IMR-90 (cell line): ENCODE measurements around the gene SP7. TPM values are rescaled to one million over a fixed set of nuclear protein-coding genes. Genes with fewer than 3 reads are reported as not detected.

Experiments
- ATAC-seq: fragments of 200-7000 bp; cut with Tn5 transposase; 2 replicates; pipeline ENCODE4 v1.9.1; 2020; ENCODE audit warnings: low read depth, mild to moderate bottlenecking, moderate library complexity
- BruUV-seq: library from RNA; stranded (reverse); fragments of 400-500 nt; replicated peaks from 2 replicates; lab custom pipeline; 2021; lab: Mats Ljungman, UMichigan
- CTCF ChIA-PET: fragments of 300-600 bp; formaldehyde crosslinking; extraction: SDS; loops from one replicate; lab custom pipeline; 2021; ENCODE audit warnings: antibody characterized with exemption; lab: Yijun Ruan, JAX
- POLR2A ChIA-PET: fragments of 300-600 bp; sonication (Branson Sonifier 250); formaldehyde crosslinking; loops from one replicate; lab custom pipeline; 2022; ENCODE audit warnings: antibody characterized with exemption; ENCODE audit not compliant: unreplicated experiment; lab: Charles Lee
- DNase-seq: peaks from one replicate; pipeline ENCODE4 v3.0.0; 2013
- H2AFZ ChIP-seq: replicated peaks from 2 replicates; pipeline ENCODE3; 2013; ENCODE audit warnings: low read length, mild to moderate bottlenecking; ENCODE audit not compliant: poor library complexity
- H2AK5ac ChIP-seq: 2 replicates; pipeline ENCODE4 v1.6.1; 2013; ENCODE audit warnings: low read depth, low read length, inconsistent platforms
- H2AK9ac ChIP-seq: replicated peaks from 2 replicates; pipeline ENCODE3; 2013; ENCODE audit warnings: mild to moderate bottlenecking, low read depth, low read length, moderate library complexity; ENCODE audit not compliant: poor library complexity
- H2BK120ac ChIP-seq: 2 replicates; pipeline ENCODE4 v1.6.1; 2013; ENCODE audit warnings: low read depth, low read length, inconsistent platforms
- H2BK15ac ChIP-seq: 3 replicates; pipeline ENCODE4 v1.6.1; 2013; ENCODE audit warnings: low read depth, low read length, inconsistent platforms
- H2BK20ac ChIP-seq: 2 replicates; pipeline ENCODE4 v1.6.1; 2013; ENCODE audit warnings: low read depth, mild to moderate bottlenecking, inconsistent platforms, low read length, moderate library complexity
- H2BK5ac ChIP-seq: 2 replicates; pipeline ENCODE4 v1.6.1; 2013; ENCODE audit warnings: mild to moderate bottlenecking, low read depth, low read length, inconsistent platforms; ENCODE audit not compliant: poor library complexity, severe bottlenecking
- H3K14ac ChIP-seq: replicated peaks from 2 replicates; pipeline ENCODE4 v1.6.1; 2013; ENCODE audit warnings: low read depth, low read length, inconsistent platforms
- H3K18ac ChIP-seq: 2 replicates; pipeline ENCODE4 v1.6.1; 2013; ENCODE audit warnings: low read depth, low read length, control low read depth
- H3K23ac ChIP-seq: 2 replicates; pipeline ENCODE4 v1.6.1; 2013; ENCODE audit warnings: low read depth, low read length, inconsistent platforms
- H3K27ac ChIP-seq: 2 replicates; pipeline ENCODE4 v1.5.1; 2013; ENCODE audit warnings: mild to moderate bottlenecking, control low read depth, low read length; ENCODE audit not compliant: insufficient read depth
- H3K27me3 ChIP-seq: 2 replicates; pipeline ENCODE4 v1.6.1; 2013; ENCODE audit warnings: low read length; ENCODE audit not compliant: control insufficient read depth, insufficient read depth
- H3K36me3 ChIP-seq: 2 replicates; pipeline ENCODE4 v1.6.1; 2013; ENCODE audit warnings: low read length, mixed read lengths; ENCODE audit not compliant: control insufficient read depth, insufficient read depth
- H3K4ac ChIP-seq: 2 replicates; pipeline ENCODE4 v1.6.1; 2013; ENCODE audit warnings: low read depth, low read length, inconsistent platforms
- H3K4me1 ChIP-seq: 2 replicates; pipeline ENCODE4 v1.6.1; 2013; ENCODE audit warnings: low read length, mixed read lengths; ENCODE audit not compliant: control insufficient read depth, insufficient read depth
- H3K4me2 ChIP-seq: 2 replicates; pipeline ENCODE4 v1.6.1; 2013; ENCODE audit warnings: low read depth, mild to moderate bottlenecking, control low read depth, low read length, moderate library complexity
- H3K4me3 ChIP-seq: 2 replicates; pipeline ENCODE4 v1.5.1; 2013; ENCODE audit warnings: low read depth, mild to moderate bottlenecking, control low read depth, low read length, moderate library complexity; ENCODE audit not compliant: insufficient read depth
- H3K56ac ChIP-seq: 2 replicates; pipeline ENCODE4 v1.6.1; 2013; ENCODE audit warnings: low read length, inconsistent platforms; ENCODE audit not compliant: insufficient read depth; ENCODE audit errors: extremely low read depth
- H3K79me1 ChIP-seq, 2 experiments: 2 replicates each; pipeline ENCODE4 v1.6.1; 2013; ENCODE audit warnings: low read length in 2 of 2, inconsistent platforms in 1 of 2, low read depth in 1 of 2
- H3K9ac ChIP-seq: 2 replicates; pipeline ENCODE4 v1.6.1; 2013; ENCODE audit warnings: low read depth, low read length, control low read depth
- H3K9me1 ChIP-seq: 2 replicates; pipeline ENCODE4 v1.6.1; 2013; ENCODE audit warnings: low read length, inconsistent platforms; ENCODE audit not compliant: insufficient read depth
- H3K9me3 ChIP-seq: 2 replicates; pipeline ENCODE4 v1.6.1; 2013; ENCODE audit warnings: low read length; ENCODE audit not compliant: control insufficient read depth, insufficient read depth
- H4K20me1 ChIP-seq: 2 replicates; pipeline ENCODE4 v1.6.1; 2013; ENCODE audit warnings: low read length, inconsistent platforms; ENCODE audit not compliant: insufficient read depth
- H4K5ac ChIP-seq: 2 replicates; pipeline ENCODE4 v1.6.1; 2013; ENCODE audit warnings: mild to moderate bottlenecking, low read depth, low read length, control low read depth
- H4K8ac ChIP-seq, 2 experiments: 2 replicates each; pipeline ENCODE4 v1.6.1; 2013; ENCODE audit warnings: low read depth in 2 of 2, low read length in 2 of 2, control low read depth in 1 of 2, inconsistent platforms in 1 of 2
- H4K91ac ChIP-seq: 2 replicates; pipeline ENCODE4 v1.6.1; 2013; ENCODE audit warnings: low read depth, low read length, inconsistent platforms; ENCODE audit not compliant: insufficient read depth
- BHLHE40 ChIP-seq: fragments of 150-350 bp; IDR thresholded peaks from 2 replicates; pipeline ENCODE4 v1.6.1; 2016; ENCODE audit warnings: mild to moderate bottlenecking, low read depth, low read length
- CEBPB ChIP-seq: IDR thresholded peaks from 2 replicates; pipeline ENCODE4 v1.6.1; 2012; ENCODE audit warnings: low read depth, low read length, improper control_type of control experiment
- CHD1 ChIP-seq: IDR thresholded peaks from 2 replicates; pipeline ENCODE4 v1.6.1; 2012; ENCODE audit warnings: low read depth, low read length, improper control_type of control experiment
- FOS ChIP-seq: fragments of 150-350 bp; IDR thresholded peaks from 2 replicates; pipeline ENCODE4 v1.6.1; 2016; ENCODE audit warnings: low read depth, low read length
- MAFK ChIP-seq: IDR thresholded peaks from 2 replicates; pipeline ENCODE4 v1.6.1; 2012; ENCODE audit warnings: low read depth, low read length, improper control_type of control experiment
- MAZ ChIP-seq: IDR thresholded peaks from 2 replicates; pipeline ENCODE4 v1.6.1; 2012; ENCODE audit warnings: low read depth, mild to moderate bottlenecking, low read length, improper control_type of control experiment, moderate library complexity, borderline replicate concordance
- MXI1 ChIP-seq: IDR thresholded peaks from 2 replicates; pipeline ENCODE4 v1.6.1; 2012; ENCODE audit warnings: low read depth, mild to moderate bottlenecking, low read length, moderate library complexity, borderline replicate concordance
- NFE2L2 ChIP-seq: fragments of 150-350 bp; IDR thresholded peaks from 2 replicates; pipeline ENCODE4 v1.6.1; 2016; ENCODE audit warnings: low read depth, mild to moderate bottlenecking, low read length
- POLR2A ChIP-seq: IDR thresholded peaks from 2 replicates; pipeline ENCODE4 v1.6.1; 2012; ENCODE audit warnings: mild to moderate bottlenecking, low read depth, low read length
- RAD21 ChIP-seq: IDR thresholded peaks from 2 replicates; pipeline ENCODE4 v1.6.1; 2012; ENCODE audit warnings: low read length, improper control_type of control experiment
- RCOR1 ChIP-seq: IDR thresholded peaks from 2 replicates; pipeline ENCODE4 v1.6.1; 2012; ENCODE audit warnings: mild to moderate bottlenecking, low read length, improper control_type of control experiment; ENCODE audit not compliant: insufficient replicate concordance
- RFX5 ChIP-seq: IDR thresholded peaks from 2 replicates; pipeline ENCODE4 v1.8.0; 2012; ENCODE audit warnings: low read depth, mild to moderate bottlenecking, low read length, moderate library complexity
- SMC3 ChIP-seq: fragments of 150-350 bp; IDR thresholded peaks from 2 replicates; pipeline ENCODE4 v1.6.1; 2016; ENCODE audit warnings: low read depth, mild to moderate bottlenecking, antibody characterized with exemption, low read length, moderate library complexity
- WGBS, 2 experiments: methylation state at CpG; one replicate each; pipeline versions ENCODE4 v1.1.5 to v1.1.7; 2013; ENCODE audit warnings: missing lambda C conversion rate in 2 of 2; ENCODE audit not compliant: insufficient read length in 1 of 2; ENCODE audit errors: extremely low coverage in 2 of 2; 5-methylcytosine and 5-hydroxymethylcytosine counted together
- dilution Hi-C: fragments of 300-500 bp; cut with HindIII; formaldehyde crosslinking; loops from one replicate; pipeline ENCODE4 v1.14.3; 2018; ENCODE audit warnings: low sequenced_read_pairs; ENCODE audit not compliant: unreplicated experiment
- in situ Hi-C: fragments of 300-500 bp; cut with MboI; formaldehyde crosslinking; loops from 3 replicates; pipeline ENCODE4 v1.14.3; 2019; ENCODE audit warnings: low sequenced_read_pairs, inconsistent platforms, mixed read lengths
- intact Hi-C: fragments of 100-400 bp; cut with micrococcal nuclease; formaldehyde crosslinking; loops from 2 replicates; pipeline ENCODE4 v1.10.0; 2022
- polyA plus RNA-seq, 3 experiments: library from polyadenylated mRNA; depleted of rRNA; stranded (reverse); fragments of >200 nt; gene quantifications; 2 replicates each; pipeline ENCODE4 v1.2.3, GENCODE V29; 2012; ENCODE audit warnings: low replicate concordance in 1 of 3
- total RNA-seq: library from RNA; depleted of rRNA; stranded (reverse); fragments of >200 nt; gene quantifications from 2 replicates; pipeline ENCODE4 v1.2.3, GENCODE V29; 2012
- TF ChIP-seq, protein P1 (sequence below): fragments of 150-350 bp; IDR thresholded peaks from 2 replicates; pipeline ENCODE4 v1.6.1; 2017; ENCODE audit warnings: mild to moderate bottlenecking, antibody characterized with exemption, low read length, low read depth
- TF ChIP-seq, protein P2 (sequence below): conservative IDR thresholded peaks from 2 replicates; pipeline ENCODE4 v1.5.1; 2012; ENCODE audit warnings: mild to moderate bottlenecking, low read depth, low read length, improper control_type of control experiment

The SP7 gene
- total and polyA plus RNA-seq, 2 of the 4 experiments (the other 2 are of a cell fraction), result not detected

DNA sequence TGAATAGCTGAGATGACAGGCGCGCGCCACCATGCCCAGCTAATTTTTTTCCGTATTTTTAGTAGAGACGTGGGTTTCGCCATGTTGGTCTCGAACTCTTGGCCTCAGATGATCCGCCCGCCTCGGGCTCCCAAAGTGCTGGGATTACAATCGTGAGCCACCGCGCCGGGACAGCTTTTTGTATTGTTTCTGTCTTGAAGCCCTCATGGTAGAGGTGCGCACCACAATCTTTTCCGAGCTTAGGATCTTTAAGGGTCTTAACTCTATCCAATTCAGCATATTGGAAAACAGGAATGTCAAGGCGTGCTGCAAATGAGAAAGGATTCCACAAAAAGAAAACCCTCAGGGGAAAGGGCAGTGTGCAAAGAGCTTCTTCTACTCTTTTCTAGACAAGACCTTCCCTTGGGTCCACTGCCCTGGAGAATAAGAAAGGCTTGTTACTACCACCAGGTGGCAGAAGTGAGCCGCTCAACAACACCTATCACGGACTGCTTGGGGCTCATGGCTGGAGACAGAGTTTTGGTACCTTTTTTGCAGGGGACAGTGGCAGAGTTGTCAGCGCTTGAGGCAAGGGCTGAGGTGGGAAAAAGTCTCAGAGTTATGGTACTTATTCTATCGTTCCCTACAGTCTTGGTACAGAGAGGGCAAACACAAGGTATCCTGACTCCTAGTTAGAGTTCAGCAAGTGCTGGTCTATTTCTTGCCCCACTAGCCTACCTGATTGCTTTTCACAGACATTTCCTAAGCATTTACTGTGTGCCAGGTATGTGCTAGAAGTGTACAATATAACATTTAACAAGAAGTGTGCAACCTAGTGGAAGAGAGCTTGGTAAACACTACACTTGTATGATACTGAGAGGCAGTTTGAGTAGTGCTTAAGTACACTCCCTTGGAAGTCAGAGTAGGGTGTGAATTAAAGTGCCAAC, 16.4 kb upstream of the SP7 start:
- H3K79me1 ChIP-seq, result no peaks in the 10 kb centered on the region
- no peak overlapping the region for H4K91ac ChIP-seq
- 64% methylated on average over 9 of the region's 21 CpGs; no CpG with 5 or more reads in 1 of the 2 experiments for WGBS, 2 experiments
- H3K9me3 ChIP-seq, result no peaks in the 10 kb centered on the region
- no peaks in the 10 kb centered on the region for H3K9me1 ChIP-seq
- H3K4me2 ChIP-seq, result no peak overlapping the region
- no peak overlapping the region for H3K14ac ChIP-seq
- H2AK5ac ChIP-seq, result no peak overlapping the region
- no peak overlapping the region for H2AK9ac ChIP-seq
- peak overlapping the region in 1 of 2 experiments; percentile 13; a peak in 1 of 4 replicates for H4K8ac ChIP-seq
- H4K20me1 ChIP-seq, result no peaks in the 10 kb centered on the region
- H3K4ac ChIP-seq, result no peak overlapping the region
- no peaks in the 10 kb centered on the region for H3K27me3 ChIP-seq
- H3K4me1 ChIP-seq, result no peaks in the 10 kb centered on the region
- no peak overlapping the region for H3K4me3 ChIP-seq
- in situ Hi-C loops, result no loop called here
- no TSS peak for BruUV-seq
- ATAC-seq, result peak; percentile 99
- H2BK5ac ChIP-seq, result no peak overlapping the region
- no peak overlapping the region for H3K27ac ChIP-seq
- H3K56ac ChIP-seq, result no peak overlapping the region
- H3K23ac ChIP-seq, result no peak overlapping the region
- peak; percentile 83 for DNase-seq
- H3K9ac ChIP-seq, result no peak overlapping the region
- H2BK15ac ChIP-seq, result no peak overlapping the region
- intact Hi-C loops, result loop anchor here (1.0 to 2.0 kb wide), 2 partner anchors 69 to 156 kb away; no protein-coding TSS in a partner anchor
- no peak overlapping the region for H3K18ac ChIP-seq
- H2BK20ac ChIP-seq, result peak overlapping the region; percentile 41; the same call in 1 of the 2 replicates
- H2BK120ac ChIP-seq, result no peak overlapping the region
- H3K36me3 ChIP-seq, result no peaks in the 10 kb centered on the region
- CTCF ChIA-PET, result interaction anchor here (0.6 to 4.1 kb wide), 15 partner anchors 25 to 122 kb away, joined by 3 to 40 read pairs (median 4); partner anchors contain the start of genes AAAS, AMHR2 and PFDN5
- POLR2A ChIA-PET, result interaction anchor here (1.0 kb wide), 1 partner anchor 33 kb away, joined by 3 read pairs; no protein-coding TSS in a partner anchor
- H2AFZ ChIP-seq, result peak overlapping the region; percentile 62
- dilution Hi-C loops, result no loop called here
- no peak overlapping the region for H4K5ac ChIP-seq
- TF ChIP-seq MXI1 (no peak), BHLHE40 (no peak), NFE2L2 (no peak), RCOR1 (no peak), CHD1 (no peak), MAFK (no peak), MAZ (no peak), CEBPB (no peak), POLR2A (no peak), FOS (no peak), RFX5 (no peak), SMC3 (peak; percentile 97), RAD21 (peak; percentile 94)
- TF ChIP-seq, protein P1, sequence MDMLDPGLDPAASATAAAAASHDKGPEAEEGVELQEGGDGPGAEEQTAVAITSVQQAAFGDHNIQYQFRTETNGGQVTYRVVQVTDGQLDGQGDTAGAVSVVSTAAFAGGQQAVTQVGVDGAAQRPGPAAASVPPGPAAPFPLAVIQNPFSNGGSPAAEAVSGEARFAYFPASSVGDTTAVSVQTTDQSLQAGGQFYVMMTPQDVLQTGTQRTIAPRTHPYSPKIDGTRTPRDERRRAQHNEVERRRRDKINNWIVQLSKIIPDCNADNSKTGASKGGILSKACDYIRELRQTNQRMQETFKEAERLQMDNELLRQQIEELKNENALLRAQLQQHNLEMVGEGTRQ, result no peak
- TF ChIP-seq, protein P2, sequence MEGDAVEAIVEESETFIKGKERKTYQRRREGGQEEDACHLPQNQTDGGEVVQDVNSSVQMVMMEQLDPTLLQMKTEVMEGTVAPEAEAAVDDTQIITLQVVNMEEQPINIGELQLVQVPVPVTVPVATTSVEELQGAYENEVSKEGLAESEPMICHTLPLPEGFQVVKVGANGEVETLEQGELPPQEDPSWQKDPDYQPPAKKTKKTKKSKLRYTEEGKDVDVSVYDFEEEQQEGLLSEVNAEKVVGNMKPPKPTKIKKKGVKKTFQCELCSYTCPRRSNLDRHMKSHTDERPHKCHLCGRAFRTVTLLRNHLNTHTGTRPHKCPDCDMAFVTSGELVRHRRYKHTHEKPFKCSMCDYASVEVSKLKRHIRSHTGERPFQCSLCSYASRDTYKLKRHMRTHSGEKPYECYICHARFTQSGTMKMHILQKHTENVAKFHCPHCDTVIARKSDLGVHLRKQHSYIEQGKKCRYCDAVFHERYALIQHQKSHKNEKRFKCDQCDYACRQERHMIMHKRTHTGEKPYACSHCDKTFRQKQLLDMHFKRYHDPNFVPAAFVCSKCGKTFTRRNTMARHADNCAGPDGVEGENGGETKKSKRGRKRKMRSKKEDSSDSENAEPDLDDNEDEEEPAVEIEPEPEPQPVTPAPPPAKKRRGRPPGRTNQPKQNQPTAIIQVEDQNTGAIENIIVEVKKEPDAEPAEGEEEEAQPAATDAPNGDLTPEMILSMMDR, result peak; percentile 96
